GM13977 (cell line): ENCODE results near the gene ZNF668.
"Not testable (repeated sequence)": the region's sequence is repeated elsewhere in the genome, so short reads cannot be mapped to it uniquely, and the experiment has no call there.

Experiments used
- DNase-seq: peaks from one replicate; pipeline ENCODE4 v3.0.0; 2012; ENCODE audit warnings: low spot score
- CTCF ChIP-seq: IDR thresholded peaks from 2 replicates; pipeline ENCODE4 v1.5.1; 2012; ENCODE audit warnings: mild to moderate bottlenecking, control low read depth; ENCODE audit not compliant: insufficient read depth; ENCODE audit errors: extremely low read depth, missing control alignments
- in situ Hi-C: fragments of 300-500 bp; cut with MboI; formaldehyde crosslinking; loops from one replicate; pipeline ENCODE4 v1.12.0; 2022; ENCODE audit warnings: low sequenced_read_pairs, low pct_unique_long_range_greater_than_20kb, mixed read lengths, inconsistent platforms; ENCODE audit not compliant: unreplicated experiment

The ZNF668 gene

GRCh38 chr16:31108035-31108793, 34.2 kb upstream of the ZNF668 start, which contains the start of gene BCKDK:
BCKDK (plus strand) TSS chr16:31108386; CDS start chr16:31109224, 838 bp downstream.
- in situ Hi-C loops: no loop called here
- DNase-seq: peak; percentile 94
- TF ChIP-seq CTCF: no peak

GRCh38 chr16:31107465-31107867, 33.4 kb upstream of the ZNF668 start:
- no peak for TF ChIP-seq CTCF

GRCh38 chr16:31106509-31107464, 32.7 kb upstream of the ZNF668 start:
- TF ChIP-seq CTCF: no peak
- DNase-seq: no peak
- in situ Hi-C loops: no loop called here

More at GRCh38 chr16:31107465-31107867, 33.4 kb upstream of the ZNF668 start:
- peak; percentile 79 for DNase-seq
- in situ Hi-C loops: no loop called here

- peak; percentile 85 for TF ChIP-seq CTCF
- peak; percentile 90 for DNase-seq
- in situ Hi-C loops: no loop called here
These were observed 31.7 kb upstream of the ZNF668 start for GRCh38 chr16:31105677-31106213.

- in situ Hi-C loops, DNase-seq: not testable (repeated sequence)
These were observed 27.0 kb upstream of the ZNF668 start for GRCh38 chr16:31100876-31101641.

GRCh38 chr16:31099860-31100638, 26.0 kb upstream of the ZNF668 start:
- no peak for DNase-seq
- TF ChIP-seq CTCF: no peak
- in situ Hi-C loops: no loop called here
